HG02571 (cell line): ENCODE results near the gene ALDH4A1.
"Not testable (repeated sequence)": the region's sequence is repeated elsewhere in the genome, so short reads cannot be mapped to it uniquely, and the experiment has no call there.

Experiments
- ATAC-seq: cut with Tn5 transposase; IDR thresholded peaks from one replicate; pipeline ENCODE4 v1.9.1; 2021; ENCODE audit warnings: mild to moderate bottlenecking, moderate library complexity; ENCODE audit not compliant: unreplicated experiment

ALDH4A1 gene

GRCh38 chr1:18858070-18858688 lies 44.2 kb downstream of the ALDH4A1 start:
- no peak for ATAC-seq

- no peak for ATAC-seq
Measured at GRCh38 chr1:18856435-18856834, 45.9 kb downstream of the ALDH4A1 start.

- no peak for ATAC-seq
Measured at GRCh38 chr1:18855573-18855972, 46.8 kb downstream of the ALDH4A1 start.

GRCh38 chr1:18854331-18855025 lies 47.9 kb downstream of the ALDH4A1 start:
- ATAC-seq, result no peak

- no peak for ATAC-seq
Measured at GRCh38 chr1:18852501-18852900, 49.9 kb downstream of the ALDH4A1 start.

GRCh38 chr1:18849261-18849711 lies 53.1 kb downstream of the ALDH4A1 start:
- no peak for ATAC-seq

GRCh38 chr1:18847723-18848122 lies 54.6 kb downstream of the ALDH4A1 start:
- not testable (repeated sequence) for ATAC-seq

GRCh38 chr1:18840145-18840544 lies 62.2 kb downstream of the ALDH4A1 start:
- ATAC-seq, result no peak

- ATAC-seq, result no peak
Measured at GRCh38 chr1:18836654-18837053, 65.7 kb downstream of the ALDH4A1 start.

- not testable (repeated sequence) for ATAC-seq
Measured at GRCh38 chr1:18832319-18832718, 70.0 kb downstream of the ALDH4A1 start.

- ATAC-seq, result no peak
Measured at GRCh38 chr1:18831656-18832055, 70.7 kb downstream of the ALDH4A1 start.

- ATAC-seq, result no peak
Measured at GRCh38 chr1:18830596-18830995, 71.8 kb downstream of the ALDH4A1 start.

- ATAC-seq, result no peak
Measured at GRCh38 chr1:18829671-18830070, 72.7 kb downstream of the ALDH4A1 start.

- ATAC-seq, result no peak
Measured at GRCh38 chr1:18828224-18828623, 74.1 kb downstream of the ALDH4A1 start.

GRCh38 chr1:18823438-18823837 lies 78.9 kb downstream of the ALDH4A1 start:
- no peak for ATAC-seq
